ENCODE results near the gene VIPR2.

GRCh38 chr7:159000070-159000469 lies 144.6 kb downstream of the VIPR2 start:
- TF ChIP-seq CTCF (conservative IDR thresholded peaks at IDR 0.05), result no peak
- TF ChIP-seq ZFX (IDR thresholded peaks at IDR 0.05), result no peak
